HepG2 (cell line): ENCODE measurements around the gene SRC. TPM values are rescaled to one million over a fixed set of nuclear protein-coding genes. Genes with fewer than 3 reads are reported as not detected.
A peak's percentile ranks its signal among the peaks of the same experiment; 100 is the strongest.

Experiments used
- GPN1 ChIP-seq: sonication (generic); formaldehyde crosslinking; IDR thresholded peaks from 2 replicates; pipeline ENCODE4 v1.5.1; 2020; ENCODE audit warnings: missing genetic modification reagents, borderline replicate concordance
- HNRNPK ChIP-seq: fragments of 200-400 bp; formaldehyde crosslinking; IDR thresholded peaks from 2 replicates; pipeline ENCODE4 v1.6.1; 2018; ENCODE audit warnings: low read length, low read depth, moderate library complexity, mild to moderate bottlenecking; ENCODE audit not compliant: poor library complexity, severe bottlenecking
- HNRNPLL ChIP-seq: fragments of 200-400 bp; formaldehyde crosslinking; IDR thresholded peaks from 2 replicates; pipeline ENCODE4 v1.6.1; 2017; ENCODE audit warnings: mild to moderate bottlenecking, low read depth, low read length; ENCODE audit not compliant: poor library complexity, severe bottlenecking
- KAT2B ChIP-seq: fragments of 150-350 bp; IDR thresholded peaks from 2 replicates; pipeline ENCODE4 v1.6.1; 2014; ENCODE audit warnings: low read depth, low read length, borderline replicate concordance
- KAT7 ChIP-seq: IDR thresholded peaks from 2 replicates; pipeline ENCODE4 v1.6.1; 2018; ENCODE audit warnings: borderline replicate concordance, missing compliant biosample characterization
- KDM4B ChIP-seq: sonication (generic); formaldehyde crosslinking; IDR thresholded peaks from 2 replicates; pipeline ENCODE4 v1.4.0; 2020; ENCODE audit warnings: missing genetic modification reagents
- KLF15 ChIP-seq: sonication (generic); formaldehyde crosslinking; IDR thresholded peaks from 2 replicates; pipeline ENCODE4 v1.8.1; 2023; ENCODE audit warnings: borderline replicate concordance, mild to moderate bottlenecking, inconsistent platforms, missing genetic modification reagents, mixed read lengths
- LCORL ChIP-seq, 2 experiments: fragments of 450-650 bp in 1 of 2; sonication (generic) in 1 of 2; formaldehyde crosslinking in 1 of 2; IDR thresholded peaks; 2 replicates each; pipeline versions ENCODE4 v1.5.0 to v1.6.1; 2017 to 2020; ENCODE audit warnings: antibody characterized with exemption in 1 of 2, missing genetic modification reagents in 1 of 2
- MED13 ChIP-seq: sonication (generic); formaldehyde crosslinking; IDR thresholded peaks from 2 replicates; pipeline ENCODE4 v1.5.0; 2020; ENCODE audit warnings: missing genetic modification reagents
- MTA1 ChIP-seq: sonication (generic); formaldehyde crosslinking; IDR thresholded peaks from 2 replicates; pipeline ENCODE4 v1.4.0; 2020; ENCODE audit warnings: missing genetic modification reagents, mild to moderate bottlenecking, borderline replicate concordance
- PATZ1 ChIP-seq: sonication (generic); formaldehyde crosslinking; IDR thresholded peaks from 2 replicates; pipeline ENCODE4 v1.4.0; 2020; ENCODE audit warnings: missing genetic modification reagents
- SKI ChIP-seq: fragments of 450-650 bp; IDR thresholded peaks from one replicate; pipeline ENCODE4 v1.6.1; 2018; ENCODE audit warnings: mild to moderate bottlenecking; ENCODE audit not compliant: partially characterized antibody
- TARDBP ChIP-seq: sonication (generic); formaldehyde crosslinking; IDR thresholded peaks from 2 replicates; pipeline ENCODE4 v1.8.0; 2022; ENCODE audit warnings: mild to moderate bottlenecking, missing genetic modification reagents
- TBL1XR1 ChIP-seq: fragments of 150-350 bp; IDR thresholded peaks from 2 replicates; pipeline ENCODE4 v1.6.1; 2014; ENCODE audit warnings: borderline replicate concordance, low read length; ENCODE audit not compliant: partially characterized antibody
- TCF7 ChIP-seq: sonication (generic); IDR thresholded peaks from 2 replicates; pipeline ENCODE4 v1.6.1; 2016; ENCODE audit warnings: antibody characterized with exemption, low read depth
- USF2 ChIP-seq, 2 experiments: sonication (generic) in 1 of 2; formaldehyde crosslinking in 1 of 2; IDR thresholded peaks; 2 replicates each; pipeline versions ENCODE4 v1.5.1 to v1.6.1; 2011 to 2020; ENCODE audit warnings: borderline replicate concordance in 1 of 2, low read depth in 1 of 2, low read length in 1 of 2, mild to moderate bottlenecking in 1 of 2, missing genetic modification reagents in 1 of 2, moderate library complexity in 1 of 2
- ZBTB25 ChIP-seq: IDR thresholded peaks from 2 replicates; pipeline ENCODE4 v1.6.1; 2018; ENCODE audit warnings: missing genetic modification reagents
- ZNF180 ChIP-seq: sonication (generic); formaldehyde crosslinking; IDR thresholded peaks from 2 replicates; pipeline ENCODE4 v1.4.0; 2020; ENCODE audit warnings: low read depth, missing genetic modification reagents, borderline replicate concordance
- ZNF333 ChIP-seq: sonication (generic); formaldehyde crosslinking; IDR thresholded peaks from 2 replicates; pipeline ENCODE4 v1.4.0; 2020; ENCODE audit warnings: mild to moderate bottlenecking, missing genetic modification reagents, borderline replicate concordance
- ZNF703 ChIP-seq: sonication (generic); formaldehyde crosslinking; IDR thresholded peaks from 2 replicates; pipeline ENCODE4 v1.5.1; 2020; ENCODE audit warnings: missing genetic modification reagents, mild to moderate bottlenecking, moderate library complexity, borderline replicate concordance
- ZNF839 ChIP-seq: sonication (generic); formaldehyde crosslinking; IDR thresholded peaks from 2 replicates; pipeline ENCODE4 v1.4.0; 2020; ENCODE audit warnings: missing genetic modification reagents, mild to moderate bottlenecking, borderline replicate concordance
- polyA plus RNA-seq, 8 experiments: library from polyadenylated mRNA; depleted of rRNA in 3 of 8; stranded (reverse) in 7 of 8; unstranded in 1 of 8; fragments of >200 nt; fragmentation: Illumina TruSeq in 4 of 8; extraction: Trizol in 4 of 8; gene quantifications; 2 replicates each; pipeline versions ENCODE4 v1.2.1 to v1.2.3, GENCODE V29; 2011 to 2016; ENCODE audit warnings: low read depth in 4 of 8, missing spikeins in 1 of 8, mixed read lengths in 1 of 8; ENCODE audit not compliant: insufficient read depth in 1 of 8
- total RNA-seq, 5 experiments: library from RNA; depleted of rRNA; stranded (reverse); fragments of >200 nt; fragmentation: Illumina TruSeq; extraction: Trizol; gene quantifications; 2 replicates each; pipeline ENCODE4 v1.2.3, GENCODE V29; 2016; ENCODE audit warnings: low read depth in 1 of 5

SRC gene
- total and polyA plus RNA-seq, 2 of the 13 experiments (the other 11 are each of a cell fraction or from before 2014, with no cell fraction given): 54.7 to 192 TPM

GRCh38 chr20:37333848-37334318 is 12.1 kb upstream of the SRC start (continued):
- no peak for TF ChIP-seq USF2 (IDR thresholded peaks at IDR 0.05; ENCODE audit: low read depth, low read length)
- TF ChIP-seq USF2 (CRISPR knock-in tag; IDR thresholded peaks at IDR 0.05; ENCODE audit: borderline replicate concordance): no peak
- TF ChIP-seq SKI: peak; percentile 97
- TF ChIP-seq LCORL (IDR thresholded peaks at IDR 0.05): no peak
- no peak for TF ChIP-seq LCORL (CRISPR knock-in tag; IDR thresholded peaks at IDR 0.05)
- no peak for TF ChIP-seq GPN1 (CRISPR knock-in tag)
- no peak for TF ChIP-seq MED13 (CRISPR knock-in tag)
- no peak for TF ChIP-seq ZNF703 (CRISPR knock-in tag)
- TF ChIP-seq HNRNPK: no peak
- peak; percentile 62; the same call in 1 of the 2 replicates for TF ChIP-seq MTA1
- peak; percentile 29; the same call in 1 of the 2 replicates for TF ChIP-seq PATZ1 (CRISPR knock-in tag)
- no peak for TF ChIP-seq ZNF333 (CRISPR knock-in tag)
- no peak for TF ChIP-seq HNRNPLL
- no peak for TF ChIP-seq KAT7
- no peak for TF ChIP-seq TCF7
- TF ChIP-seq KLF15 (CRISPR knock-in tag): no peak
- TF ChIP-seq ZNF839 (CRISPR knock-in tag): no peak
- no peak; the same call in 1 of the 2 replicates for TF ChIP-seq KDM4B (CRISPR knock-in tag)
- TF ChIP-seq ZBTB25 (CRISPR knock-in tag): no peak
- no peak for TF ChIP-seq KAT2B
- TF ChIP-seq TARDBP (CRISPR knock-in tag): no peak
- TF ChIP-seq ZNF180 (CRISPR knock-in tag): no peak
- TF ChIP-seq TBL1XR1: peak; percentile 94
